HEK293T (cell line): ENCODE data around the gene ZNF521.

Source experiments
- ARNT ChIP-seq: fragments of 450-650 bp; IDR thresholded peaks from 2 replicates; pipeline ENCODE4 v1.6.1; 2017; ENCODE audit warnings: mild to moderate bottlenecking
- FOXA1 ChIP-seq: fragments of 450-650 bp; IDR thresholded peaks from 2 replicates; pipeline ENCODE4 v1.6.1; 2016; ENCODE audit warnings: mild to moderate bottlenecking

DNA sequence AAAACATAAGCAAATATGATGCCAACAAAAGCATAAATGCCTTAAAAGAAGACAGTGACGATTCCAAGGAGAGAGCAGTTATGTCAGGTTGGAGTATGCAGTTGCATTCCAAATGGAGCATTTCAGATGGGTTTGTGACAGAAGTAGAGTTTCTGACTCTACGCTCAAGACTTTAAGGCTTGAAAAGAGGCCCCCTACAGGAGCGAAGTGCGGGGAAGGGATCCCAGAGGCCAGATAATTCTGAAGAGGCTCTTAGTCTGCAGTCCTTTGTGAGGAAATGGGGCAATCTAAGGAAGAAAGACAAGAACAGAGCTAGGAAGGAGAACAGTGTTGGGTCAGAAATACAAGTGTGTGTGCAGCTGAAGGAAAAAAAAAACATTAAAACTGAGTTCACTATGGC, 95.5 kb downstream of the ZNF521 start:
- TF ChIP-seq ARNT (no peak), FOXA1 (no peak)
